ENCODE results near the gene ALDH2.
A peak's percentile ranks its signal among the peaks of the same experiment; 100 is the strongest.
"Not testable (repeated sequence)": the region's sequence is repeated elsewhere in the genome, so short reads cannot be mapped to it uniquely, and the experiment has no call there.

The ALDH2 gene

GRCh38 chr12:111759991-111760390, 6.7 kb upstream of the ALDH2 start:
- H3K4me1 ChIP-seq: peaks cover 0 to 15% (median 0%) of the 10 kb centered on the region in 4 donors
- no peak overlapping the region for H3K27ac ChIP-seq
- intact Hi-C loops (cut with DNase I; ENCODE audit: low total_unique reads): no loop called here
- no peak overlapping the region for H3K4me3 ChIP-seq
- H3K27me3 ChIP-seq: no peaks in the 10 kb centered on the region
- no peak for TF ChIP-seq CTCF (IDR thresholded peaks at IDR 0.05)
- peaks cover 0 to 37% (median 7%) of the 10 kb centered on the region in 3 donors for H3K36me3 ChIP-seq
- DNase-seq: no peak
- H3K9me3 ChIP-seq: no peaks in the 10 kb centered on the region

- DNase-seq: no peak
- Histone ChIP-seq H3K36me3 (peaks cover 0 to 26% (median 0%) of the 10 kb centered on the region in 3 donors), H3K4me1 (peaks cover 0 to 15% (median 1%) of the 10 kb centered on the region in 4 donors), H3K27ac (no peak overlapping the region), H3K27me3 (no peaks in the 10 kb centered on the region), H3K4me3 (no peak overlapping the region), H3K9me3 (no peaks in the 10 kb centered on the region)
- no peak for TF ChIP-seq CTCF (IDR thresholded peaks at IDR 0.05)
- intact Hi-C loops (cut with DNase I; ENCODE audit: low total_unique reads): no loop called here
Observed at GRCh38 chr12:111761099-111761498, 5.6 kb upstream of the ALDH2 start.

DNA sequence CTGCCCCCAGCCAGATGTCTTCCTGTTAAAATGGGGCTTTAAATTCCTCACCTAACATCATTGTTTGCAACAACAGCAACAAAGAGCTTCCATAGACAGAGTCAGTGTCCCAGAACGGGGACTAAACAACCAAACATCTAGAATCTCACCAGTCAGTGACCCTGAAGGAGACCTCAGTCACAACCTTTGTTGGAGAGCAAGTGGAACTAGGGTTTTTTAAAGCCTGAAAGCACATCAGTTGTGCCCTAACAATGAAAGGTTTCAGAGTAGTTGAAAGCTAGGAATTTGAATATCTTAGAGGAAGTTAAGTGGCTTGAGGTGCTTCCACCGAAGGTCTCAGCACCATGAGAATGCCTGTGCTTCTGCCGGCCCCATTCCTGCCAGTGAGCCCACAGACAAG, 5.0 kb upstream of the ALDH2 start:
- H3K27me3 ChIP-seq: no peaks in the 10 kb centered on the region

DNA sequence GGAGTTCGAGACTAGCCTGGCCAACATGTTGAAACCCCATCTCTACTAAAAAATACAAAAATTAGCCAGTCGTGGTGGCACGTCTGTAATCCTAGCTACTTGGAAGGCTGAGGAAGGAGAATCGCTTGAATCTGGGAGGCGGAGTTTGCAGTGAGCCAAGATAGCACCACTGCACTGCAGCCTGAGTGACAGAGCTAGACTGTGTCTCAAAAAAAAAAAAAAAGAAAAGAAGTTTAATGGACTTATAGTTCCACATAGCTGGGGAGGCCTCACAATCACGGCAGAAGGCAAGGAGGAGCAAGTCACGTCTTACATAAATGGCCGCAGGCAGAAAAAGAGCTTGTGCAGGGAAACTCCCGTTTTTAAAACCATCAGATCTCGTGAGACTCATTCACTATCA, 3.2 kb upstream of the ALDH2 start:
- intact Hi-C loops (cut with DNase I; ENCODE audit: low total_unique reads); DNase-seq; H3K4me3 ChIP-seq; H3K36me3 ChIP-seq; H3K27me3 ChIP-seq; H3K9me3 ChIP-seq; H3K27ac ChIP-seq: not testable (repeated sequence)
- H3K4me1 ChIP-seq: peaks cover 0 to 16% (median 7%) of the 10 kb centered on the region in 4 donors

More for the DNA sequence above, 5.0 kb upstream of the ALDH2 start:
- Histone ChIP-seq H3K9me3 (no peaks in the 10 kb centered on the region), H3K4me3 (no peak overlapping the region), H3K27ac (no peak overlapping the region), H3K36me3 (peaks cover 0 to 20% (median 0%) of the 10 kb centered on the region in 3 donors), H3K4me1 (peaks cover 0 to 14% (median 3%) of the 10 kb centered on the region in 4 donors)
- no peak for TF ChIP-seq CTCF (IDR thresholded peaks at IDR 0.05)
- intact Hi-C loops (cut with DNase I; ENCODE audit: low total_unique reads): no loop called here
- DNase-seq: no peak

DNA sequence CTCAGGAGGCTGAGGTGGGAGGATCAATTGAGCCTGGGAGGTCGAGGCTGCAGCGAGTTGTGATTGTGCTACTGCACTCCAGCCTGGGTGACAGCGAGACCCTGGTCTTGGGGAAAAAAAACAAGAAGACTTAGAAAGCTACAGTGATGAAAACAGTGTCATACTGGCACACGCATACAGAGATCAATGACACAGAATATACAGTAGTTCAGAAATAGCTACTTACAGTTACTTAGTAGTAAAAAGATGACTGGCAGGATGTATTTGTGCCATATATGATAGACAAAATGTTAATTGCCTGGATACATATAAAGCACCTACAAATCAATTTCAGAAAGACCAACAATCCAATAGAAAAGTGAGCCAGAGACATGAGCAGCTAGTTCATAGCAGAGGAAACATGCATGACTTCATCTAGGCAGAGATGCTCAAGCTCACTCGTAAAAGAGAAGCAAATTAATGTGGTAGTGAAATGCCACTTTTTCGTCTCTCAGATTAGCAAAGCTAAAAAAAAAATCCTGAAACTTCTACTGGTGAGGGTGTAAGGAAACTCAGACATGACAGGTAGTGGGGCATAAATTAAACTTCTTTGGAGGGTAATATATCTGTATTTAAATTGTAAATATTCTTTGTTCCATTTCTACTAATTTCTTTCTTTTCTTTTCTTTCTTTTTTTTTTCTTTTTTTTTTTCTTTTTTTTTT, 2.5 kb upstream of the ALDH2 start:
- H3K27me3 ChIP-seq: no peaks in the 10 kb centered on the region
- H3K9me3 ChIP-seq: no peaks in the 10 kb centered on the region
- no peak overlapping the region for H3K4me3 ChIP-seq
- H3K36me3 ChIP-seq: no peaks in the 10 kb centered on the region
- peaks cover 0 to 23% (median 14%) of the 10 kb centered on the region in 4 donors for H3K4me1 ChIP-seq
- intact Hi-C loops (cut with DNase I; ENCODE audit: low total_unique reads): no loop called here
- DNase-seq: no peak
- H3K27ac ChIP-seq: no peak overlapping the region
- TF ChIP-seq CTCF (IDR thresholded peaks at IDR 0.05): no peak

- no peak for TF ChIP-seq CTCF (IDR thresholded peaks at IDR 0.05)
- no peak for DNase-seq
- peaks cover 0 to 48% (median 29%) of the 10 kb centered on the region in 4 donors for H3K4me1 ChIP-seq
Observed at GRCh38 chr12:111767362-111768158, 827 bp downstream of the ALDH2 start.

More at GRCh38 chr12:111767362-111768158, 827 bp downstream of the ALDH2 start:
- Histone ChIP-seq H3K27ac (peak overlapping the region; percentile 86 to 94), H3K9me3 (no peaks in the 10 kb centered on the region), H3K4me3 (peak overlapping the region; percentile 80 to 88), H3K36me3 (no peaks in the 10 kb centered on the region), H3K27me3 (no peaks in the 10 kb centered on the region)
- intact Hi-C loops (cut with DNase I; ENCODE audit: low total_unique reads): no loop called here

All from tibial artery (tissue), 4 donors.